Measurements from ENCODE around the gene TUFM.

DNA sequence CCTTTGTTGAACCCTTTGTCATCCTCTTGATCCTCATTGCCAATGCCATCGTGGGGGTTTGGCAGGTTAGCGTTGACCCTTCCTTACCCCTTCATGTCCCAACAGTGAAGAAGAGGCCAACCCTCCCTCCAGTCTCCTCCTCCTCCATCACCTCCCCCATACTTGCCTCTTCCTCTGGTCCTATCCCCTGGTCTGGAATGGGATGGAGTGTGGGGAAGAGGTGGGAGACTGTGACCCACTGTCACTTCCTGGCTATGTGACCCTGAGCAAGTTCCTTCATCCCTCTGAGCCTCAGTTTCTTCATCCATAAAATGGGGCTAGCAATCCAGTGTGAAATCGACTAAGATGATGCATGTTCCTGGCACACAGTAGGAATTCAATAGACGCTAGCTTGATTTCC, 34.8 kb upstream of the TUFM start:
- no peak for TF ChIP-seq GTF2F1 (IDR thresholded peaks at IDR 0.05; ENCODE audit: borderline replicate concordance, low read depth, low read length)
- no peak for TF ChIP-seq ASH2L (IDR thresholded peaks at IDR 0.05; ENCODE audit: low read length)
- no peak for TF ChIP-seq GABPA (IDR thresholded peaks at IDR 0.05; ENCODE audit: borderline replicate concordance, insufficient read depth, low read length)
- no peak for TF ChIP-seq RBBP5 (IDR thresholded peaks at IDR 0.05; ENCODE audit: borderline replicate concordance, low read depth, low read length)
- no peak for TF ChIP-seq POLR2A (IDR thresholded peaks at IDR 0.05; ENCODE audit: control extremely low read depth in 1 of 2, low read depth in 2 of 2, low read length in 2 of 2)
- TF ChIP-seq, protein P1, sequence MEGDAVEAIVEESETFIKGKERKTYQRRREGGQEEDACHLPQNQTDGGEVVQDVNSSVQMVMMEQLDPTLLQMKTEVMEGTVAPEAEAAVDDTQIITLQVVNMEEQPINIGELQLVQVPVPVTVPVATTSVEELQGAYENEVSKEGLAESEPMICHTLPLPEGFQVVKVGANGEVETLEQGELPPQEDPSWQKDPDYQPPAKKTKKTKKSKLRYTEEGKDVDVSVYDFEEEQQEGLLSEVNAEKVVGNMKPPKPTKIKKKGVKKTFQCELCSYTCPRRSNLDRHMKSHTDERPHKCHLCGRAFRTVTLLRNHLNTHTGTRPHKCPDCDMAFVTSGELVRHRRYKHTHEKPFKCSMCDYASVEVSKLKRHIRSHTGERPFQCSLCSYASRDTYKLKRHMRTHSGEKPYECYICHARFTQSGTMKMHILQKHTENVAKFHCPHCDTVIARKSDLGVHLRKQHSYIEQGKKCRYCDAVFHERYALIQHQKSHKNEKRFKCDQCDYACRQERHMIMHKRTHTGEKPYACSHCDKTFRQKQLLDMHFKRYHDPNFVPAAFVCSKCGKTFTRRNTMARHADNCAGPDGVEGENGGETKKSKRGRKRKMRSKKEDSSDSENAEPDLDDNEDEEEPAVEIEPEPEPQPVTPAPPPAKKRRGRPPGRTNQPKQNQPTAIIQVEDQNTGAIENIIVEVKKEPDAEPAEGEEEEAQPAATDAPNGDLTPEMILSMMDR (IDR thresholded peaks at IDR 0.05; ENCODE audit: control extremely low read depth in 1 of 3, insufficient read depth in 1 of 3, low read depth in 1 of 3, low read length in 3 of 3), result no peak
- TF ChIP-seq YY1 (IDR thresholded peaks at IDR 0.05; ENCODE audit: low read depth, low read length), result no peak
- no peak for TF ChIP-seq SP1 (IDR thresholded peaks at IDR 0.05; ENCODE audit: low read depth, low read length)
- TF ChIP-seq CBX5 (IDR thresholded peaks at IDR 0.05; ENCODE audit: low read depth, low read length), result no peak
- TF ChIP-seq EP300 (IDR thresholded peaks at IDR 0.05; ENCODE audit: borderline replicate concordance in 1 of 2, low read depth in 2 of 2, low read length in 2 of 2), result no peak

Data from H1 (cell line).